VCaP (cell line): ENCODE data around the gene MMP27.

Experiments used
- H3K27ac ChIP-seq: fragments of 450-650 bp; 2 replicates; pipeline ENCODE4 v1.5.1; 2017
- CTCF ChIP-seq: fragments of 450-650 bp; conservative IDR thresholded peaks from 2 replicates; pipeline ENCODE4 v1.5.1; 2017; ENCODE audit warnings: mild to moderate bottlenecking, moderate library complexity

MMP27 gene

GRCh38 chr11:102647430-102647829, 58.1 kb downstream of the MMP27 start:
- TF ChIP-seq CTCF: no peak

GRCh38 chr11:102643941-102644340, 61.6 kb downstream of the MMP27 start:
- no peak for TF ChIP-seq CTCF
- no peak overlapping the region for H3K27ac ChIP-seq

More at GRCh38 chr11:102647430-102647829, 58.1 kb downstream of the MMP27 start:
- no peak overlapping the region for H3K27ac ChIP-seq
